Keratinocyte (primary cell): Measurements from ENCODE around the gene R3HCC1L. TPM values are rescaled to one million over a fixed set of nuclear protein-coding genes. Genes with fewer than 3 reads are reported as not detected.

Experiments
- DNase-seq: peaks from one replicate; pipeline ENCODE4 v3.0.0-alpha.2; 2011; ENCODE audit warnings: low read depth, missing footprints, low spot score
- FAIRE-seq: peaks from 2 replicates; lab custom pipeline; 2011; peaks lifted over from hg19 to GRCh38; lab: Jason Lieb, UNC
- H2AFZ ChIP-seq: 2 replicates; pipeline ENCODE4 v1.6.0; 2012; ENCODE audit warnings: low read length, control low read depth, inconsistent platforms; ENCODE audit not compliant: control insufficient read depth
- H3K27ac ChIP-seq: 2 replicates; pipeline ENCODE4 v1.5.1; 2011; ENCODE audit warnings: low read length; ENCODE audit not compliant: control insufficient read depth, insufficient read depth
- H3K27me3 ChIP-seq: 3 replicates; pipeline ENCODE4 v1.6.0; 2011; ENCODE audit warnings: low read length; ENCODE audit not compliant: control insufficient read depth, insufficient read depth; ENCODE audit errors: extremely low read depth
- H3K36me3 ChIP-seq, 2 experiments: 2 replicates in 1 of 2; 3 replicates in 1 of 2; pipeline ENCODE4 v1.5.1; 2011; ENCODE audit warnings: low read length in 2 of 2, mild to moderate bottlenecking in 1 of 2; ENCODE audit not compliant: control insufficient read depth in 2 of 2, insufficient read depth in 2 of 2; ENCODE audit errors: extremely low read depth in 1 of 2
- H3K4me1 ChIP-seq: 3 replicates; pipeline ENCODE4 v1.5.1; 2011; ENCODE audit warnings: low read length; ENCODE audit not compliant: control insufficient read depth, insufficient read depth; ENCODE audit errors: extremely low read depth
- H3K4me2 ChIP-seq: 3 replicates; pipeline ENCODE4 v1.6.0; 2011; ENCODE audit warnings: low read depth, low read length; ENCODE audit not compliant: control insufficient read depth, insufficient read depth; ENCODE audit errors: extremely low read depth
- H3K4me3 ChIP-seq, 3 experiments: fragments of 200-600 bp in 1 of 3; sonication (generic) in 1 of 3; 2 replicates in 2 of 3; 3 replicates in 1 of 3; pipeline ENCODE4 v1.5.1; 2011 to 2016; ENCODE audit warnings: low read length in 3 of 3, mild to moderate bottlenecking in 3 of 3, control low read depth in 2 of 3, inconsistent platforms in 1 of 3, low read depth in 1 of 3, mixed read lengths in 1 of 3, mixed run types in 1 of 3, moderate library complexity in 1 of 3; ENCODE audit not compliant: control insufficient read depth in 2 of 3, insufficient read depth in 2 of 3; ENCODE audit errors: extremely low read depth in 1 of 3
- H3K79me2 ChIP-seq: 2 replicates; pipeline ENCODE4 v1.6.0; 2012; ENCODE audit warnings: low read length; ENCODE audit not compliant: control insufficient read depth, insufficient read depth
- H3K9ac ChIP-seq: 3 replicates; pipeline ENCODE4 v1.6.0; 2011; ENCODE audit warnings: low read length; ENCODE audit not compliant: control insufficient read depth, insufficient read depth; ENCODE audit errors: extremely low read depth
- H3K9me1 ChIP-seq: 3 replicates; pipeline ENCODE4 v1.6.0; 2011; ENCODE audit warnings: low read length; ENCODE audit not compliant: control insufficient read depth, insufficient read depth; ENCODE audit errors: extremely low read depth
- H3K9me3 ChIP-seq: 2 replicates; pipeline ENCODE4 v1.5.1; 2012; ENCODE audit warnings: low read depth, low read length; ENCODE audit not compliant: control insufficient read depth
- H4K20me1 ChIP-seq: 3 replicates; pipeline ENCODE4 v1.6.0; 2011; ENCODE audit warnings: low read length; ENCODE audit not compliant: control insufficient read depth, insufficient read depth; ENCODE audit errors: extremely low read depth
- CTCF ChIP-seq, 3 experiments: IDR thresholded peaks in 1 of 3; conservative IDR thresholded peaks in 1 of 3; optimal IDR thresholded peaks in 1 of 3; 2 replicates in 2 of 3; 3 replicates in 1 of 3; pipeline versions ENCODE3 to v1.5.1; 2011; ENCODE audit warnings: low read length in 3 of 3, mild to moderate bottlenecking in 3 of 3, moderate library complexity in 2 of 3, control low read depth in 1 of 3, inconsistent platforms in 1 of 3; ENCODE audit not compliant: insufficient read depth in 2 of 3; ENCODE audit errors: extremely low read depth in 1 of 3
- EZH2 ChIP-seq: IDR thresholded peaks from one replicate; pipeline ENCODE4 v1.6.1; 2012; ENCODE audit warnings: inconsistent platforms, mild to moderate bottlenecking, low read length, moderate library complexity
- dilution Hi-C: fragments of 300-500 bp; cut with MboI; formaldehyde crosslinking; loops from one replicate; pipeline ENCODE4 v1.7.0; 2020; ENCODE audit warnings: low sequenced_read_pairs; ENCODE audit not compliant: extremely low pct_ligation_motif_present
- polyA plus RNA-seq, 5 experiments: library from polyadenylated mRNA; depleted of rRNA in 3 of 5; stranded (reverse) in 3 of 5; stranded (forward) in 1 of 5; unstranded in 1 of 5; fragments of >200 nt; gene quantifications; 1 replicate in 1 of 5; 2 replicates in 3 of 5; 3 replicates in 1 of 5; pipeline versions ENCODE4 v1.2.1 to v1.2.3, GENCODE V29; 2011 to 2012; ENCODE audit warnings: missing spikeins in 2 of 5, low read depth in 1 of 5, low replicate concordance in 1 of 5

The R3HCC1L gene
- polyA plus RNA-seq, 1 donor (not counting 4 experiments of a cell fraction or from before 2014, with no cell fraction given): 11.7 TPM

DNA sequence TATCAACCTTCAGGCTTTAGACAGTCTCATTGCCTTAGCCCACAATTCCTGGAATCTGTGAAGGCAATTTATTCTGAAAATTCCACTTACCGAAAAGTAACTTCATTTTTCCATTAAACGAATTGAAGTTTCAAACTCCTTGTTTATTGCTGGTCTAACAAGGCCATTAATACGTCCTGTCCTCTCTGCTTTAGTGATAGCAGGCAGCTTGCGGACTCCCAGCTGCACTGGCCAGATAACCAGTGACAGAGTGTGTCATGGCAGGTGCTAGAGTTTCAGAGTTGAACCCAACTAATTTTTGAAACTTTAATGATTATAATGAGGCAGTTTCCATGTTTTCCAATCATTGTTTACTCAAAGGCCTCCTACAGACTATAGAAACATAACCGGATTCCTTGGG, 102.4 kb downstream of the R3HCC1L start:
- Histone ChIP-seq H3K27me3 (no peaks in the 10 kb centered on the region), H3K9me3 (no peaks in the 10 kb centered on the region), H3K9ac (no peak overlapping the region), H3K27ac (no peak overlapping the region), H3K4me1 (peaks cover 4% of the 10 kb centered on the region), H2AFZ (no peak overlapping the region), H3K4me3 (no peak overlapping the region), H3K79me2 (no peaks in the 10 kb centered on the region), H4K20me1 (no peaks in the 10 kb centered on the region), H3K4me2 (no peak overlapping the region), H3K36me3 (peaks cover 0 to 9% of the 10 kb centered on the region in 2 experiments), H3K9me1 (no peaks in the 10 kb centered on the region)
- TF ChIP-seq CTCF (optimal IDR thresholded peaks at IDR 0.05 in 1 of 3, IDR thresholded peaks at IDR 0.05 in 1 of 3, conservative IDR thresholded peaks at IDR 0.05 in 1 of 3; ENCODE audit: extremely low read depth in 1 of 3, insufficient read depth in 2 of 3, low read length in 3 of 3) (no peak), EZH2 (no peak)
- dilution Hi-C loops: no loop called here
- DNase-seq (no peak), FAIRE-seq (no peak)

DNA sequence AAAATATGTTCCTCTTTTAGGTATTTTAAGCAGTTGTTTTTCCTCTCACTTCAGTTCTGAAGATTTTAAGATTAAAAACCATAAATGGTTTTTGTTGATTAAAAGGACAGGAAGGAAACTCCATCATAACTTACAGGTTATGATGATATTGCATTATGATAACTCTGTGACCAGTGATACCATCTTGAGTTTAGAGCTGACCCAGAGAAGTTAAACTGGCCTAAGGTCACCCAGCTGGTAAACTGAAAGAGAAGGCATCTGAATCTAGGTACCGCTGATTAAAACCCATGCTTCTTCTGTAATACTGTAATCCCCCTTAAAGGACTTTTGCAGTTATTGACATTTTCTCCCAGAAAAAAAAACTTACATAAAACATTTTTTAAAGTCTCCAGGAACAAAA, 103.9 kb downstream of the R3HCC1L start:
- Histone ChIP-seq H3K4me3 (no peak overlapping the region), H3K4me2 (no peak overlapping the region), H3K27ac (no peak overlapping the region), H3K79me2 (no peaks in the 10 kb centered on the region), H3K27me3 (no peaks in the 10 kb centered on the region), H3K9ac (no peak overlapping the region), H3K9me3 (no peaks in the 10 kb centered on the region), H2AFZ (no peak overlapping the region), H3K9me1 (no peaks in the 10 kb centered on the region), H3K36me3 (peaks cover 0 to 11% of the 10 kb centered on the region in 2 experiments), H4K20me1 (no peaks in the 10 kb centered on the region), H3K4me1 (peaks cover 4% of the 10 kb centered on the region)
- TF ChIP-seq CTCF (optimal IDR thresholded peaks at IDR 0.05 in 1 of 3, IDR thresholded peaks at IDR 0.05 in 1 of 3, conservative IDR thresholded peaks at IDR 0.05 in 1 of 3; ENCODE audit: extremely low read depth in 1 of 3, insufficient read depth in 2 of 3, low read length in 3 of 3) (no peak), EZH2 (no peak)
- DNase-seq (no peak), FAIRE-seq (no peak)
- dilution Hi-C loops: no loop called here
